NCI-H1694 (cell line): ENCODE results near the gene PDE4D.
"Not testable (repeated sequence)": the region's sequence is repeated elsewhere in the genome, so short reads cannot be mapped to it uniquely, and the experiment has no call there.

Source experiments
- DNase-seq: peaks from one replicate; lab custom pipeline; 2025; lab: John Stamatoyannopoulos, UW

The PDE4D gene

GRCh38 chr5:59583151-59583809 lies 310.2 kb downstream of the PDE4D start:
- DNase-seq, result no peak

- DNase-seq, result no peak
Measured at GRCh38 chr5:59582746-59583145, 310.8 kb downstream of the PDE4D start.

GRCh38 chr5:59579824-59580167 lies 313.7 kb downstream of the PDE4D start:
- DNase-seq, result no peak

GRCh38 chr5:59579101-59579823 lies 314.3 kb downstream of the PDE4D start:
- no peak for DNase-seq

GRCh38 chr5:59577485-59577884 lies 316.0 kb downstream of the PDE4D start:
- DNase-seq, result no peak

- DNase-seq, result no peak
Measured at GRCh38 chr5:59575648-59576445, 317.7 kb downstream of the PDE4D start.

GRCh38 chr5:59573509-59573908 lies 320.0 kb downstream of the PDE4D start:
- not testable (repeated sequence) for DNase-seq

- DNase-seq, result no peak
Measured at GRCh38 chr5:59571067-59571466, 322.5 kb downstream of the PDE4D start.

- no peak for DNase-seq
Measured at GRCh38 chr5:59569608-59570334, 323.8 kb downstream of the PDE4D start.

GRCh38 chr5:59569158-59569557 lies 324.4 kb downstream of the PDE4D start:
- DNase-seq, result no peak

GRCh38 chr5:59568161-59568560 lies 325.4 kb downstream of the PDE4D start:
- DNase-seq, result no peak

- DNase-seq, result no peak
Measured at GRCh38 chr5:59565551-59565950, 328.0 kb downstream of the PDE4D start.

GRCh38 chr5:59564895-59565294 lies 328.6 kb downstream of the PDE4D start:
- no peak for DNase-seq

GRCh38 chr5:59562756-59563389 lies 330.7 kb downstream of the PDE4D start:
- no peak for DNase-seq

GRCh38 chr5:59560553-59560952 lies 333.0 kb downstream of the PDE4D start:
- DNase-seq, result no peak

- no peak for DNase-seq
Measured at GRCh38 chr5:59559847-59560246, 333.7 kb downstream of the PDE4D start.

GRCh38 chr5:59559323-59559722 lies 334.2 kb downstream of the PDE4D start:
- DNase-seq, result no peak

- no peak for DNase-seq
Measured at GRCh38 chr5:59558501-59558900, 335.0 kb downstream of the PDE4D start.

GRCh38 chr5:59557572-59557971 lies 336.0 kb downstream of the PDE4D start:
- DNase-seq, result no peak

- DNase-seq, result no peak
Measured at GRCh38 chr5:59555596-59555995, 337.9 kb downstream of the PDE4D start.

GRCh38 chr5:59554501-59554900 lies 339.0 kb downstream of the PDE4D start:
- no peak for DNase-seq

- DNase-seq, result no peak
Measured at GRCh38 chr5:59553992-59554391, 339.5 kb downstream of the PDE4D start.
